Kidney (tissue), 14 donors: ENCODE results near the gene CHRNA3. TPM values are rescaled to one million over a fixed set of nuclear protein-coding genes. Genes with fewer than 3 reads are reported as not detected.

Experiments used
- DNase-seq, 5 donors: peaks; one replicate each; pipeline ENCODE4 v3.0.0-alpha.2; 2013 to 2020
- FAIRE-seq: peaks from 2 replicates; lab custom pipeline; 2012; peaks lifted over from hg19 to GRCh38; lab: Jason Lieb, UNC
- H3K27ac ChIP-seq, 2 donors: one replicate each; pipeline ENCODE4 v1.7.0; 2013; ENCODE audit warnings: low read depth in 2 of 2, low read length in 2 of 2, inconsistent platforms in 1 of 2
- H3K27me3 ChIP-seq: one replicate; pipeline ENCODE4 v1.7.1; 2013; ENCODE audit warnings: low read length, inconsistent platforms; ENCODE audit not compliant: control insufficient read depth, insufficient read depth
- H3K36me3 ChIP-seq, 3 donors: one replicate each; pipeline versions ENCODE4 v1.7.0 to v1.7.1; 2013; ENCODE audit warnings: low read length in 3 of 3, control low read depth in 1 of 3, inconsistent platforms in 1 of 3; ENCODE audit not compliant: insufficient read depth in 3 of 3, control insufficient read depth in 2 of 3
- H3K4me1 ChIP-seq, 3 donors: one replicate each; pipeline versions ENCODE4 v1.7.0 to v1.7.1; 2013; ENCODE audit warnings: low read length in 3 of 3, inconsistent platforms in 1 of 3, low read depth in 1 of 3; ENCODE audit not compliant: control insufficient read depth in 2 of 3, insufficient read depth in 2 of 3
- H3K4me3 ChIP-seq, 3 donors: one replicate each; pipeline versions ENCODE4 v1.7.0 to v1.8.1; 2013; ENCODE audit warnings: low read length in 3 of 3, control low read depth in 1 of 3, inconsistent platforms in 1 of 3
- H3K9ac ChIP-seq, 3 donors: one replicate each; pipeline versions ENCODE4 v1.7.0 to v1.7.1; 2013; ENCODE audit warnings: low read length in 3 of 3, control low read depth in 1 of 3, inconsistent platforms in 1 of 3
- H3K9me3 ChIP-seq, 3 donors: one replicate each; pipeline versions ENCODE4 v1.7.0 to v1.7.1; 2013; ENCODE audit warnings: low read length in 3 of 3, control low read depth in 1 of 3, inconsistent platforms in 1 of 3; ENCODE audit not compliant: control insufficient read depth in 2 of 3, insufficient read depth in 1 of 3
- intact Hi-C: fragments of 100-400 bp; cut with DNase I; formaldehyde crosslinking; loops from one replicate; pipeline ENCODE4 v1.11.1; 2022
- polyA plus RNA-seq: library from polyadenylated mRNA; stranded (reverse); fragments of 350-450 nt; fragmentation: Illumina TruSeq; extraction: RNeasy Lipid Tissue Mini Kit (QIAGEN cat#74804); gene quantifications from one replicate; pipeline ENCODE4 v1.2.3, GENCODE V29; 2014; ENCODE audit warnings: low read depth, low replicate concordance; ENCODE audit not compliant: insufficient read depth
- total RNA-seq: library from RNA; stranded (reverse); fragmentation: NEBNext Ultra II Directional; extraction: Animal tissue kit (Norgen Biotek cat#: 25700); gene quantifications from one replicate; pipeline ENCODE4 v1.2.1, GENCODE V29; 2021
- TF ChIP-seq, protein P1 (sequence below): IDR thresholded peaks from 3 replicates; pipeline ENCODE4 v1.5.1; 2012; ENCODE audit warnings: mild to moderate bottlenecking, moderate library complexity, borderline replicate concordance; ENCODE audit not compliant: insufficient read depth; ENCODE audit errors: extremely low read depth
- donor health status: control.
- donor health status: control.
- donor health status: control.
- donor health status: control.
- donor health status: control.
- donor health status: DM: yes; HTN: yes; CAD: no.
- donor health status: Normal renal cell carcinoma (clear cell type).

The CHRNA3 gene
- total and polyA plus RNA-seq, 2 donors from 2014 or later = not detected

GRCh38 chr15:78660584-78660983 is 39.8 kb upstream of the CHRNA3 start:
- Histone ChIP-seq H3K4me3 (no peak overlapping the region), H3K9me3 (no peaks in the 10 kb centered on the region), H3K27ac (no peak overlapping the region), H3K9ac (no peak overlapping the region), H3K36me3 (no peaks in the 10 kb centered on the region), H3K27me3 (no peaks in the 10 kb centered on the region), H3K4me1 (no peaks in the 10 kb centered on the region)
- DNase-seq (no peak), FAIRE-seq (no peak)
- TF ChIP-seq, protein P1, sequence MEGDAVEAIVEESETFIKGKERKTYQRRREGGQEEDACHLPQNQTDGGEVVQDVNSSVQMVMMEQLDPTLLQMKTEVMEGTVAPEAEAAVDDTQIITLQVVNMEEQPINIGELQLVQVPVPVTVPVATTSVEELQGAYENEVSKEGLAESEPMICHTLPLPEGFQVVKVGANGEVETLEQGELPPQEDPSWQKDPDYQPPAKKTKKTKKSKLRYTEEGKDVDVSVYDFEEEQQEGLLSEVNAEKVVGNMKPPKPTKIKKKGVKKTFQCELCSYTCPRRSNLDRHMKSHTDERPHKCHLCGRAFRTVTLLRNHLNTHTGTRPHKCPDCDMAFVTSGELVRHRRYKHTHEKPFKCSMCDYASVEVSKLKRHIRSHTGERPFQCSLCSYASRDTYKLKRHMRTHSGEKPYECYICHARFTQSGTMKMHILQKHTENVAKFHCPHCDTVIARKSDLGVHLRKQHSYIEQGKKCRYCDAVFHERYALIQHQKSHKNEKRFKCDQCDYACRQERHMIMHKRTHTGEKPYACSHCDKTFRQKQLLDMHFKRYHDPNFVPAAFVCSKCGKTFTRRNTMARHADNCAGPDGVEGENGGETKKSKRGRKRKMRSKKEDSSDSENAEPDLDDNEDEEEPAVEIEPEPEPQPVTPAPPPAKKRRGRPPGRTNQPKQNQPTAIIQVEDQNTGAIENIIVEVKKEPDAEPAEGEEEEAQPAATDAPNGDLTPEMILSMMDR = no peak
- intact Hi-C loops = no loop called here

- Histone ChIP-seq H3K27me3 (no peaks in the 10 kb centered on the region), H3K9me3 (no peaks in the 10 kb centered on the region), H3K4me1 (no peaks in the 10 kb centered on the region), H3K4me3 (no peak overlapping the region), H3K27ac (no peak overlapping the region), H3K9ac (no peak overlapping the region), H3K36me3 (no peaks in the 10 kb centered on the region)
- TF ChIP-seq, protein P1 = no peak
- no peak for DNase-seq
- FAIRE-seq = no peak
- intact Hi-C loops = no loop called here
These were observed 38.0 kb upstream of the CHRNA3 start for GRCh38 chr15:78658823-78659222.

GRCh38 chr15:78654272-78654671 is 33.5 kb upstream of the CHRNA3 start:
- Histone ChIP-seq H3K9me3 (no peaks in the 10 kb centered on the region), H3K27me3 (no peaks in the 10 kb centered on the region), H3K36me3 (no peaks in the 10 kb centered on the region), H3K27ac (no peak overlapping the region), H3K9ac (no peak overlapping the region), H3K4me3 (no peak overlapping the region), H3K4me1 (peaks cover 0 to 8% (median 8%) of the 10 kb centered on the region in 3 donors)
- FAIRE-seq (no peak), DNase-seq (no peak)
- TF ChIP-seq, protein P1 = no peak
- intact Hi-C loops = no loop called here
